ENCODE measurements around the gene VAX1. TPM values are rescaled to one million over a fixed set of nuclear protein-coding genes. Genes with fewer than 3 reads are reported as not detected.

VAX1 gene
- total and polyA plus RNA-seq, 2 donors (not counting 3 experiments of a cell fraction or from before 2014, with no cell fraction given): not detected

DNA sequence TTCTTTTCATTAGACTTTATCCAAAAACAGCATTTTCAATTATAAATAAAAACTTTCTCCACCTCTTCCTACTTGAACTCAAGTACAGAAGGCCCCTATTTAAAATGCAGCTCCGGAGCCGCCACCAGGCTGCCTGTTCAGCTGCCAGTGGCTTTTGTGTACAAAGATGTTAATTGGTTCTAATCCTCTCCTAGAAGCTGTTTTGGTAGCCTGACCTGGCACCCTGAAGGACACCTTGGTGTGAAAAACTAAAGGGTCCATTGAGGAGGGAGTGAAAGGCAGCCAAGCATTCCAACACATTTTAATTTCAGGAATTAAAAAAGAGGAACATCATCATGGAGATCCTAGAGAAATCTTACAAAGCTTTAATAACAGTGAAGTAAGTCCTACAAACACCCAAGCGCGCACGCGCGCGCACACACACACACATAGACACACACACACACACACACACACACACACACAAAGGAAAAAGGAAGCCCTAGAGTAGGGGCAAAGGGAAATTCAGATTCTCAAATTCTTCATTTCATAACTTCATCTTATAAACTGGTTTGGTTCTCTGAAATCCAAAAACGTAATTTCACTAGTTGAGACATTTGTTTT, 41.4 kb downstream of the VAX1 start:
- Histone ChIP-seq H3K4me1 (ENCODE audit: control insufficient read depth, extremely low read depth, insufficient read depth, low read length) (no peaks in the 10 kb centered on the region), H3K9me1 (replicated peaks; ENCODE audit: control insufficient read depth, extremely low read depth, insufficient read depth, low read length) (no peaks in the 10 kb centered on the region), H3K4me2 (ENCODE audit: insufficient read depth, low read length) (no peak overlapping the region), H3K4me3 (replicated peaks in 1 of 3; ENCODE audit: insufficient read depth in 1 of 3, low read depth in 1 of 3, low read length in 3 of 3) (no peak overlapping the region), H3K9ac (replicated peaks; ENCODE audit: extremely low read depth, insufficient read depth, low read length) (no peak overlapping the region), H2AFZ (ENCODE audit: low read depth, low read length) (no peak overlapping the region), H3K27ac (ENCODE audit: insufficient read depth, low read depth, low read length) (no peak overlapping the region), H4K20me1 (replicated peaks; ENCODE audit: control insufficient read depth, extremely low read depth, insufficient read depth, low read length) (no peaks in the 10 kb centered on the region), H3K27me3 (ENCODE audit: control insufficient read depth in 2 of 2, insufficient read depth in 2 of 2, low read length in 2 of 2) (peaks cover 0 to 3% of the 10 kb centered on the region in 2 experiments), H3K9me3 (replicated peaks; ENCODE audit: control insufficient read depth, insufficient read depth, low read length) (no peaks in the 10 kb centered on the region), H3K36me3 (ENCODE audit: control insufficient read depth in 2 of 2, extremely low read depth in 1 of 2, insufficient read depth in 2 of 2, low read length in 2 of 2) (no peaks in the 10 kb centered on the region), H3K79me2 (ENCODE audit: control insufficient read depth, insufficient read depth, low read length) (no peaks in the 10 kb centered on the region)
- POLR2A ChIA-PET: no interaction called here
- dilution Hi-C loops (cut with MboI; ENCODE audit: extremely low pct_ligation_motif_present, low sequenced_read_pairs): no loop called here
- intact Hi-C loops (cut with micrococcal nuclease): no loop called here
- FAIRE-seq: no peak
- no TSS peak for BruUV-seq (replicated peaks)
- TF ChIP-seq GATA2 (IDR thresholded peaks at IDR 0.05; ENCODE audit: insufficient read depth, insufficient read length, low read depth, low read length) (no peak), MAX (IDR thresholded peaks at IDR 0.05; ENCODE audit: insufficient read depth, insufficient read length) (no peak), FOS (IDR thresholded peaks at IDR 0.05; ENCODE audit: borderline replicate concordance, insufficient read depth, low read length) (no peak), EZH2 (IDR thresholded peaks at IDR 0.05; ENCODE audit: borderline replicate concordance, low read depth, low read length, severe bottlenecking) (no peak), POLR2A (IDR thresholded peaks at IDR 0.05; ENCODE audit: low read depth, low read length) (no peak), JUN (IDR thresholded peaks at IDR 0.05; ENCODE audit: borderline replicate concordance, insufficient read depth, insufficient read length, low read depth) (no peak), POLR2AphosphoS5 (IDR thresholded peaks at IDR 0.05; ENCODE audit: insufficient read depth, low read depth, low read length) (no peak), MYC (IDR thresholded peaks at IDR 0.05; ENCODE audit: low read depth, low read length) (no peak), CTCF (IDR thresholded peaks at IDR 0.05; ENCODE audit: extremely low read depth in 1 of 2, insufficient read depth in 1 of 2, low read depth in 1 of 2, low read length in 2 of 2) (no peak)
- DNase-seq (ENCODE audit: low read depth, low spot score): no peak
- CTCF ChIA-PET: no interaction called here
